ENCODE results near the gene COMMD6.

GRCh38 chr13:75491376-75491775, 46.3 kb downstream of the COMMD6 start:
- TF ChIP-seq, protein P1, sequence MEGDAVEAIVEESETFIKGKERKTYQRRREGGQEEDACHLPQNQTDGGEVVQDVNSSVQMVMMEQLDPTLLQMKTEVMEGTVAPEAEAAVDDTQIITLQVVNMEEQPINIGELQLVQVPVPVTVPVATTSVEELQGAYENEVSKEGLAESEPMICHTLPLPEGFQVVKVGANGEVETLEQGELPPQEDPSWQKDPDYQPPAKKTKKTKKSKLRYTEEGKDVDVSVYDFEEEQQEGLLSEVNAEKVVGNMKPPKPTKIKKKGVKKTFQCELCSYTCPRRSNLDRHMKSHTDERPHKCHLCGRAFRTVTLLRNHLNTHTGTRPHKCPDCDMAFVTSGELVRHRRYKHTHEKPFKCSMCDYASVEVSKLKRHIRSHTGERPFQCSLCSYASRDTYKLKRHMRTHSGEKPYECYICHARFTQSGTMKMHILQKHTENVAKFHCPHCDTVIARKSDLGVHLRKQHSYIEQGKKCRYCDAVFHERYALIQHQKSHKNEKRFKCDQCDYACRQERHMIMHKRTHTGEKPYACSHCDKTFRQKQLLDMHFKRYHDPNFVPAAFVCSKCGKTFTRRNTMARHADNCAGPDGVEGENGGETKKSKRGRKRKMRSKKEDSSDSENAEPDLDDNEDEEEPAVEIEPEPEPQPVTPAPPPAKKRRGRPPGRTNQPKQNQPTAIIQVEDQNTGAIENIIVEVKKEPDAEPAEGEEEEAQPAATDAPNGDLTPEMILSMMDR (IDR thresholded peaks at IDR 0.05), result no peak
- no peak for TF ChIP-seq POLR2A (IDR thresholded peaks at IDR 0.05)

All from heart left ventricle (tissue), 13 donors.